Measurements from ENCODE around the gene ABO.

Gene ABO

GRCh38 chr9:133263557-133263956 is 11.4 kb downstream of the ABO start:
- DNase-seq (ENCODE audit: low spot score) = no peak
- Histone ChIP-seq H3K27me3 (ENCODE audit: insufficient read depth, poor library complexity, severe bottlenecking) (peaks cover 13% of the 10 kb centered on the region), H3K9me3 (ENCODE audit: severe bottlenecking) (no peaks in the 10 kb centered on the region), H3K27ac (ENCODE audit: poor library complexity, severe bottlenecking) (no peak overlapping the region), H3K4me1 (ENCODE audit: insufficient read depth, poor library complexity, severe bottlenecking) (no peaks in the 10 kb centered on the region), H3K4me3 (ENCODE audit: severe bottlenecking) (no peak overlapping the region), H3K36me3 (ENCODE audit: low read depth) (no peaks in the 10 kb centered on the region)
- ATAC-seq (ENCODE audit: low read depth) = no peak
- TF ChIP-seq, protein P1, sequence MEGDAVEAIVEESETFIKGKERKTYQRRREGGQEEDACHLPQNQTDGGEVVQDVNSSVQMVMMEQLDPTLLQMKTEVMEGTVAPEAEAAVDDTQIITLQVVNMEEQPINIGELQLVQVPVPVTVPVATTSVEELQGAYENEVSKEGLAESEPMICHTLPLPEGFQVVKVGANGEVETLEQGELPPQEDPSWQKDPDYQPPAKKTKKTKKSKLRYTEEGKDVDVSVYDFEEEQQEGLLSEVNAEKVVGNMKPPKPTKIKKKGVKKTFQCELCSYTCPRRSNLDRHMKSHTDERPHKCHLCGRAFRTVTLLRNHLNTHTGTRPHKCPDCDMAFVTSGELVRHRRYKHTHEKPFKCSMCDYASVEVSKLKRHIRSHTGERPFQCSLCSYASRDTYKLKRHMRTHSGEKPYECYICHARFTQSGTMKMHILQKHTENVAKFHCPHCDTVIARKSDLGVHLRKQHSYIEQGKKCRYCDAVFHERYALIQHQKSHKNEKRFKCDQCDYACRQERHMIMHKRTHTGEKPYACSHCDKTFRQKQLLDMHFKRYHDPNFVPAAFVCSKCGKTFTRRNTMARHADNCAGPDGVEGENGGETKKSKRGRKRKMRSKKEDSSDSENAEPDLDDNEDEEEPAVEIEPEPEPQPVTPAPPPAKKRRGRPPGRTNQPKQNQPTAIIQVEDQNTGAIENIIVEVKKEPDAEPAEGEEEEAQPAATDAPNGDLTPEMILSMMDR (IDR thresholded peaks at IDR 0.05; ENCODE audit: poor library complexity, severe bottlenecking) = no peak

DNA sequence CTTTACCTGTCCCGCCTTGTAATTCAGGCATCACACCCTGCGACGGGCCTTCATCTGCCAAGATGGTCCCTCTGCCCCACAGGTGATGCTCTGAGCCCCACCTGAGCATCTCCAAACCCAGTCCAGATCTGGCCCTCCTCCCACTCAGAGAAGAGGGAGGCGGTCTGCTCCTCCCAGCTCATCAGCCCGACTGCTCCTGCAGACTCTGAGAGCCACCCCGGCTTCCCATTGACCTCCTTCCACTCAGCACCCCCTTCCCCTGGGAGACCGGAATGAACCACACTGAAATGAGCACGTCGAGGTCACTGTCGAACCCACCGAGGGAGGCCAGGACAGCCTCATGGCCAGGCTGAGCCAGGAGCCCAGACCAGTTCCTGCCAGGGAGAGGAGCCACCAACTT is 12.8 kb downstream of the ABO start:
- H3K4me1 ChIP-seq (ENCODE audit: insufficient read depth, poor library complexity, severe bottlenecking) = no peaks in the 10 kb centered on the region

DNA sequence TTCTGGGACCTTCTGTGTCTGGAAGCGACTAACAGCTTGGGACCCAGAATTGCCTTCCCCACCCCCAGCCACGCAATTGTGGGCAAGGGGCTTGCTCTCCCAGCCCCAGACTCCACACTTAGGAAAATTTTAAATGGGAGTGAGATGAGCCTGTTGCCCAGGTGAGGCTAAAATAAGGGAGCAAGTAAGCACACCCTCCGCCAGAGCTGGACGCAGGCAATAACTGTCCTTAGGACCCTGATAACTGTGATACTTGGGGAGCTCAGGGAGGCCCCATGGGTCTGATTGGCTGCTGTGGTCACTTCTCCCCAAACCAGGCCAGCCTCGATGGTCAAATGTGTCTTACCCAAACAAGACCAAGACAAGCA is 13.3 kb downstream of the ABO start:
- ATAC-seq (ENCODE audit: low read depth) (no peak), DNase-seq (ENCODE audit: low spot score) (no peak)
- H3K4me3 ChIP-seq (ENCODE audit: severe bottlenecking) = no peak overlapping the region
- no peaks in the 10 kb centered on the region for H3K4me1 ChIP-seq (ENCODE audit: insufficient read depth, poor library complexity, severe bottlenecking)
- no peaks in the 10 kb centered on the region for H3K36me3 ChIP-seq (ENCODE audit: low read depth)
- no peak overlapping the region for H3K27ac ChIP-seq (ENCODE audit: poor library complexity, severe bottlenecking)
- no peaks in the 10 kb centered on the region for H3K9me3 ChIP-seq (ENCODE audit: severe bottlenecking)
- TF ChIP-seq, protein P1 (IDR thresholded peaks at IDR 0.05; ENCODE audit: poor library complexity, severe bottlenecking) = no peak
- peaks cover 7% of the 10 kb centered on the region for H3K27me3 ChIP-seq (ENCODE audit: insufficient read depth, poor library complexity, severe bottlenecking)

More for the DNA sequence above, 12.8 kb downstream of the ABO start:
- peaks cover 7% of the 10 kb centered on the region for H3K27me3 ChIP-seq (ENCODE audit: insufficient read depth, poor library complexity, severe bottlenecking)
- H3K36me3 ChIP-seq (ENCODE audit: low read depth) = no peaks in the 10 kb centered on the region
- TF ChIP-seq, protein P1 (IDR thresholded peaks at IDR 0.05; ENCODE audit: poor library complexity, severe bottlenecking) = no peak
- no peak overlapping the region for H3K27ac ChIP-seq (ENCODE audit: poor library complexity, severe bottlenecking)
- no peak for DNase-seq (ENCODE audit: low spot score)
- H3K4me3 ChIP-seq (ENCODE audit: severe bottlenecking) = no peak overlapping the region
- no peak for ATAC-seq (ENCODE audit: low read depth)
- H3K9me3 ChIP-seq (ENCODE audit: severe bottlenecking) = no peaks in the 10 kb centered on the region

GRCh38 chr9:133261103-133261752 is 13.8 kb downstream of the ABO start:
- no peaks in the 10 kb centered on the region for H3K9me3 ChIP-seq (ENCODE audit: severe bottlenecking)
- ATAC-seq (ENCODE audit: low read depth) (no peak), DNase-seq (ENCODE audit: low spot score) (no peak)
- H3K4me3 ChIP-seq (ENCODE audit: severe bottlenecking) = no peak overlapping the region
- no peak overlapping the region for H3K27ac ChIP-seq (ENCODE audit: poor library complexity, severe bottlenecking)
- H3K36me3 ChIP-seq (ENCODE audit: low read depth) = no peaks in the 10 kb centered on the region
- H3K4me1 ChIP-seq (ENCODE audit: insufficient read depth, poor library complexity, severe bottlenecking) = no peaks in the 10 kb centered on the region
- TF ChIP-seq, protein P1 (IDR thresholded peaks at IDR 0.05; ENCODE audit: poor library complexity, severe bottlenecking) = no peak
- H3K27me3 ChIP-seq (ENCODE audit: insufficient read depth, poor library complexity, severe bottlenecking) = peaks cover 7% of the 10 kb centered on the region

DNA sequence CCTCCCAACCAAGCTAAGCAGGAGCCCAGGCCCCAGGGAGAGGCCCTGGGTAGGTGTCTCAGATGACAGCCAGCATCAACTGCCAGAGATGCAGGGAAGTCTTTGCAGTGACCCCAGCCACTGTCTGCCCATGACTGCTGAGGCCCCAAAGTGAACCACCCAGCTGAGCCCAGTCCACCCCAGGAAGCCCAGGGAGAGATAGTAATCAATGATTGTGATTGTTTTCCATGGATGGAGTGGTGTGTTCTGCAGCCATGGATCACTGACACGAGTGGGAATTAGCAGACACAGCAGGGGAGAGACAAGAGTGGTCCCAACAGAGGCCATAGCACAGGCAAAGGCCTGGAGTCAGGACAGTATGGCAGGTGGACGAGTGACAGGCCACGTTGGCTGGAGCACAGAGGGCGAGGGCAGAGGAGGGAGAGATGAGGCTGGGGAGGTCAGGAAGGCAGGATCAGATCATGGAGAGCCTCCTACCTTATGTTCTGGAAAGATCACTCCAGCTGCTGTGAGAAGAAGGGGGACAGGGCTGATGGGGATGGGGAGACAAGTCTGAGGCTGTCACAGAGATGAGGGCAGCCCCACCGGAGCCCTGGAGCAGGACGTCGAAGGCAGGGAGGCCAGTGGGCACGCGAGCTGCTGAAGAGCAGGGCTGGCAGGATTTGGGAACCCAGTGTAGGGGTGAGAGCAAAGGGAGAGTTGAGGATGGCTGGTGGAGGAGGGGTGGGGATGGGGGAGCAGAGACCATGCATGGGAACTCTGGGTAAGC is 14.5 kb downstream of the ABO start:
- Histone ChIP-seq H3K4me1 (ENCODE audit: insufficient read depth, poor library complexity, severe bottlenecking) (no peaks in the 10 kb centered on the region), H3K36me3 (ENCODE audit: low read depth) (no peaks in the 10 kb centered on the region), H3K27me3 (ENCODE audit: insufficient read depth, poor library complexity, severe bottlenecking) (peaks cover 7% of the 10 kb centered on the region), H3K4me3 (ENCODE audit: severe bottlenecking) (no peak overlapping the region), H3K9me3 (ENCODE audit: severe bottlenecking) (no peaks in the 10 kb centered on the region), H3K27ac (ENCODE audit: poor library complexity, severe bottlenecking) (no peak overlapping the region)
- TF ChIP-seq, protein P1 (IDR thresholded peaks at IDR 0.05; ENCODE audit: poor library complexity, severe bottlenecking) = no peak
- DNase-seq (ENCODE audit: low spot score) = no peak
- no peak for ATAC-seq (ENCODE audit: low read depth)
